ENCODE data around the gene AFP. TPM values are rescaled to one million over a fixed set of nuclear protein-coding genes. Genes with fewer than 3 reads are reported as not detected.

AFP gene
- total RNA-seq, 1 experiment from 2014 or later: not detected

DNA sequence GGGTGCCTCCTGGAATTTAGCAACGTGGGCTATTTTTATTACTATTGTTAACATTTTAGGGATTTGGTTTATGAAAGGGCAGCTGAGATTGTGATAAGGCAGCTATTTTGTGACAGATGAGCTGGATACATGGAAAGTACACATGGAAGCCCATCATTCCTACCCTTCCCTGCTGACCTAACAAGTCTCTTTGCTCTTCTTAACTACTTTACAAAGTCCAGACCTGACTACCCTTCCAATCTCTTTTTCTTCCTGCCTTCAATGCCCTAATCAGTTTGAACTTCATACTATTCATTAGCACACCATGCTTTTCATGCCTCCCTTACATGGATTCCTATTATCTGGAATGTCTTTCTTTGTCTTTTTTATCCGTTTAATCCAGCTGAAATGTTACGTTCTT is 9.4 kb upstream of the AFP start:
- no peaks in the 10 kb centered on the region for H3K27me3 ChIP-seq (replicated peaks; ENCODE audit: insufficient read depth, low read depth, low read length, poor library complexity)
- no peaks in the 10 kb centered on the region for H3K36me3 ChIP-seq (ENCODE audit: insufficient read depth, low read length, poor library complexity, severe bottlenecking)
- TF ChIP-seq EZH2 (IDR thresholded peaks at IDR 0.05; ENCODE audit: borderline replicate concordance, low read depth, low read length, poor library complexity, severe bottlenecking): no peak
- TF ChIP-seq, protein P1, sequence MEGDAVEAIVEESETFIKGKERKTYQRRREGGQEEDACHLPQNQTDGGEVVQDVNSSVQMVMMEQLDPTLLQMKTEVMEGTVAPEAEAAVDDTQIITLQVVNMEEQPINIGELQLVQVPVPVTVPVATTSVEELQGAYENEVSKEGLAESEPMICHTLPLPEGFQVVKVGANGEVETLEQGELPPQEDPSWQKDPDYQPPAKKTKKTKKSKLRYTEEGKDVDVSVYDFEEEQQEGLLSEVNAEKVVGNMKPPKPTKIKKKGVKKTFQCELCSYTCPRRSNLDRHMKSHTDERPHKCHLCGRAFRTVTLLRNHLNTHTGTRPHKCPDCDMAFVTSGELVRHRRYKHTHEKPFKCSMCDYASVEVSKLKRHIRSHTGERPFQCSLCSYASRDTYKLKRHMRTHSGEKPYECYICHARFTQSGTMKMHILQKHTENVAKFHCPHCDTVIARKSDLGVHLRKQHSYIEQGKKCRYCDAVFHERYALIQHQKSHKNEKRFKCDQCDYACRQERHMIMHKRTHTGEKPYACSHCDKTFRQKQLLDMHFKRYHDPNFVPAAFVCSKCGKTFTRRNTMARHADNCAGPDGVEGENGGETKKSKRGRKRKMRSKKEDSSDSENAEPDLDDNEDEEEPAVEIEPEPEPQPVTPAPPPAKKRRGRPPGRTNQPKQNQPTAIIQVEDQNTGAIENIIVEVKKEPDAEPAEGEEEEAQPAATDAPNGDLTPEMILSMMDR (conservative IDR thresholded peaks at IDR 0.05; ENCODE audit: low read depth, low read length): no peak
- H3K4me1 ChIP-seq (ENCODE audit: insufficient read depth, low read length, poor library complexity, severe bottlenecking): no peaks in the 10 kb centered on the region
- no peak overlapping the region for H3K4me3 ChIP-seq (ENCODE audit: low read depth, low read length, poor library complexity, severe bottlenecking)
- ChIA-PET POLR2A (ENCODE audit: low non-redundant PET) (no interaction called here), CTCF (no interaction called here)
- no peaks in the 10 kb centered on the region for H3K9me3 ChIP-seq (ENCODE audit: low read depth, low read length, poor library complexity, severe bottlenecking)
- no peak for DNase-seq (ENCODE audit: low spot score)
- intact Hi-C loops (cut with micrococcal nuclease; ENCODE audit: unreplicated experiment): no loop called here
- no TSS peak for BruUV-seq (replicated peaks)
- H3K27ac ChIP-seq (ENCODE audit: low read depth, low read length, poor library complexity, severe bottlenecking): no peak overlapping the region

DNA sequence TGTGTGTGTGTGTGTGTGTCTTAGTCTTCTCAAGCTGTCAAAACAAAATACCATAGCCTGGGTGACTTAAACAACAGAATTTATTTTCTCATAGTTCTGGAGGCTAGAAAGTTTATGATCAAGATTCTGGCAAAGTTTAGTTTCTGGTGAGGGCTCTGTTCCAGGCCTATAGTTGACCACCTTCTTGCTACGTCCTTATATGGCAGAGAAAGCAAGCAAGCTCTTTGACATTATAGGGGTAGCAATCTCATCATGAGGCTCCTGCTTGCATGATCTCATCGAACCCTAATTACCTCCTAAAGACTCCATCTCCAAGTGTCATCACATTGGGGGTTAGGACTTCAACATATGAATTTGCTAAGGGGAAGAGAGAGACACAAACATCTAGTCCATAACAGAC is 6.9 kb upstream of the AFP start:
- Histone ChIP-seq H3K4me1 (ENCODE audit: insufficient read depth, low read length, poor library complexity, severe bottlenecking) (no peaks in the 10 kb centered on the region), H3K36me3 (ENCODE audit: insufficient read depth, low read length, poor library complexity, severe bottlenecking) (no peaks in the 10 kb centered on the region), H3K27ac (ENCODE audit: low read depth, low read length, poor library complexity, severe bottlenecking) (no peak overlapping the region), H3K4me3 (ENCODE audit: low read depth, low read length, poor library complexity, severe bottlenecking) (no peak overlapping the region), H3K9me3 (ENCODE audit: low read depth, low read length, poor library complexity, severe bottlenecking) (no peaks in the 10 kb centered on the region), H3K27me3 (replicated peaks; ENCODE audit: insufficient read depth, low read depth, low read length, poor library complexity) (no peaks in the 10 kb centered on the region)
- ChIA-PET CTCF (no interaction called here), POLR2A (ENCODE audit: low non-redundant PET) (no interaction called here)
- TF ChIP-seq, protein P1 (conservative IDR thresholded peaks at IDR 0.05; ENCODE audit: low read depth, low read length): no peak
- TF ChIP-seq EZH2 (IDR thresholded peaks at IDR 0.05; ENCODE audit: borderline replicate concordance, low read depth, low read length, poor library complexity, severe bottlenecking): no peak
- intact Hi-C loops (cut with micrococcal nuclease; ENCODE audit: unreplicated experiment): no loop called here
- no TSS peak for BruUV-seq (replicated peaks)
- no peak for DNase-seq (ENCODE audit: low spot score)

DNA sequence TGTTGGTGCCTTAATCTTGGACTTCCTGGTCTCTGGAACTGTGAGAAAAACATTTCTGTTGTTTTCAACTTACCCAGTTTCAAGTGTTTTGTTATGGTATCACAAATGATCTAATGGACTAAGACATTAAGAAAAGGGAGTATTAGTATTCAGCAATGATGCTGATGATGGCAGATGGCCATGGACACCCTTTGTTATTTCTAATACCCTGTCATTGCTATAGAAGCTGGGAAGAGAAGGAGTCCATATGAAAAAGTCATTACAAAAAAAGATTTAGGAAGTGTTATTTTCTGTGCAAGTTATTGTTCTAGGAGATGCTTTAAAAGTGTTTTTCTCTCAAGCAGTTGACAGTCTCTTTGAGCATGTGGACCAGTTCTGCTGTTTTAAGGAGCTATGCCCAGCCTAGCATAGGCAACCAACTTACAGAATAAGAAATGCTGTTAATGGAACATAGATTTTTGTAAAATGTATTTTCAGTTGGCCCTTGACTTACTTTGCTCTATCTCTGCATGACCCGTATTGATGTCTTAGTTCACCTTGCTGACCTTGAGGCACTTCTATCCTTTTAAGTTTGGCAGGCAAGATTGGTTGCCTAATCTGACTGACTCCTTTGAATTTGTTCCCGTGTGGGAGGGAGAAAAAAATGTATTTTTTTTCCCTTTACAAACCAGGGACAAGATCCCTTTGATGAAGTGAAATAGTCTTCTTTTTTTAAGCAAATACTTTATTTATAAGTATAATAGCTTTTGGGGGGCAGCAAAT is 6.0 kb upstream of the AFP start:
- CTCF ChIA-PET: no interaction called here
- no peak overlapping the region for H3K4me3 ChIP-seq (ENCODE audit: low read depth, low read length, poor library complexity, severe bottlenecking)
- no TSS peak for BruUV-seq (replicated peaks)

More for the DNA sequence above, 6.0 kb upstream of the AFP start:
- intact Hi-C loops (cut with micrococcal nuclease; ENCODE audit: unreplicated experiment): no loop called here
- DNase-seq (ENCODE audit: low spot score): no peak
- Histone ChIP-seq H3K9me3 (ENCODE audit: low read depth, low read length, poor library complexity, severe bottlenecking) (no peaks in the 10 kb centered on the region), H3K27ac (ENCODE audit: low read depth, low read length, poor library complexity, severe bottlenecking) (no peak overlapping the region), H3K27me3 (replicated peaks; ENCODE audit: insufficient read depth, low read depth, low read length, poor library complexity) (no peaks in the 10 kb centered on the region), H3K36me3 (ENCODE audit: insufficient read depth, low read length, poor library complexity, severe bottlenecking) (no peaks in the 10 kb centered on the region), H3K4me1 (ENCODE audit: insufficient read depth, low read length, poor library complexity, severe bottlenecking) (no peaks in the 10 kb centered on the region)
- TF ChIP-seq, protein P1 (conservative IDR thresholded peaks at IDR 0.05; ENCODE audit: low read depth, low read length): no peak
- no peak for TF ChIP-seq EZH2 (IDR thresholded peaks at IDR 0.05; ENCODE audit: borderline replicate concordance, low read depth, low read length, poor library complexity, severe bottlenecking)
- POLR2A ChIA-PET (ENCODE audit: low non-redundant PET): no interaction called here

Measured in A673 (cell line).